Left renal pelvis (tissue), 4 donors: ENCODE data around the gene ZFPM1. TPM values are rescaled to one million over a fixed set of nuclear protein-coding genes. Genes with fewer than 3 reads are reported as not detected.

ENCODE experiments used
- DNase-seq, 4 donors: peaks; one replicate each; pipeline ENCODE4 v3.0.0-alpha.2; 2013; ENCODE audit warnings: low read depth in 4 of 4, low spot score in 3 of 4
- polyA plus RNA-seq, 4 donors: library from polyadenylated mRNA; unstranded; fragments of 120-200 nt; gene quantifications; one replicate each; pipeline ENCODE4 v1.2.1, GENCODE V29; 2013; ENCODE audit not compliant: insufficient read length in 4 of 4

The ZFPM1 gene
- polyA plus RNA-seq, 4 donors, result 2.2 to 5.3 (median 2.7) TPM

GRCh38 chr16:88554711-88555264 lies 101.7 kb downstream of the ZFPM1 start:
- no peak for DNase-seq

GRCh38 chr16:88556294-88556988 lies 103.4 kb downstream of the ZFPM1 start:
- DNase-seq, result no peak

- peak in 2 of 4 donors; percentile 57 to 66 for DNase-seq
Measured at GRCh38 chr16:88558457-88559442, 105.7 kb downstream of the ZFPM1 start.

DNA sequence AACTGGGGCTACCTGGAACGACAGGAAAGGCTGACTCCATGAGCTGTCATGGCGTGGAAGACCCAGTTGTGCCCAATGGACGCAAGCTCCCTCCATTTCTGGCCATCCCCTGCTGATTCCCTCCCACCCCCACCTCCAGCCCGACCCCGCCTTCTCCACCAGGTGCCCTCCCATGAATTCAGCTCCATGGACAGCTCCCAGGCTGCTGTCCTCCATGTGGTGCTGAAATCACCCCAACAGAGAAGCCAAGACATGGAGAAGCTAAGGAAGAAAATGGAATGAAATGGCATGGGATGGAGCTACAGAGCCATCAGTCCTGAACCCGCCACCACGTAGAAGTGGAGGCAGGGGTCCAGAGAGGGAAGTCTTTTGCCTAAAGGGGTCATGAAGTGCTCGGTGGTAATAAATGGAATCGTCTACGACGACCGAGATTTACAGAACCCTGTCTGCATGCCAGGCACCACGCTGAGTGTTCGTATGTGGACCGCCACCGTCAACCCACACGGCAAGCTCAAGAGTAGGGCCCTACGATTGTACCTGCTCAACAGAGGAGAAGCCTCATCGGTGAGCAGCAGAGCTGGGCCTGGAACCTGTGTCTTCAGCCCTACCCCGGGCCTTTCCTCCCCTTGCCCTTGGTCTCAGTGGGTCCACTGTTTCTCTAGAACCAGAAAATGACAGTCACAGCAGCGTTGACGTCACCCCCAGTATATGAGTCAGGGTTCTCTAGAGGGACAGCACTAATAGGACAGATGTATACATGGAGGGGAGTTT lies 107.8 kb downstream of the ZFPM1 start:
- DNase-seq, result peak in 1 of 4 donors; percentile 53

DNA sequence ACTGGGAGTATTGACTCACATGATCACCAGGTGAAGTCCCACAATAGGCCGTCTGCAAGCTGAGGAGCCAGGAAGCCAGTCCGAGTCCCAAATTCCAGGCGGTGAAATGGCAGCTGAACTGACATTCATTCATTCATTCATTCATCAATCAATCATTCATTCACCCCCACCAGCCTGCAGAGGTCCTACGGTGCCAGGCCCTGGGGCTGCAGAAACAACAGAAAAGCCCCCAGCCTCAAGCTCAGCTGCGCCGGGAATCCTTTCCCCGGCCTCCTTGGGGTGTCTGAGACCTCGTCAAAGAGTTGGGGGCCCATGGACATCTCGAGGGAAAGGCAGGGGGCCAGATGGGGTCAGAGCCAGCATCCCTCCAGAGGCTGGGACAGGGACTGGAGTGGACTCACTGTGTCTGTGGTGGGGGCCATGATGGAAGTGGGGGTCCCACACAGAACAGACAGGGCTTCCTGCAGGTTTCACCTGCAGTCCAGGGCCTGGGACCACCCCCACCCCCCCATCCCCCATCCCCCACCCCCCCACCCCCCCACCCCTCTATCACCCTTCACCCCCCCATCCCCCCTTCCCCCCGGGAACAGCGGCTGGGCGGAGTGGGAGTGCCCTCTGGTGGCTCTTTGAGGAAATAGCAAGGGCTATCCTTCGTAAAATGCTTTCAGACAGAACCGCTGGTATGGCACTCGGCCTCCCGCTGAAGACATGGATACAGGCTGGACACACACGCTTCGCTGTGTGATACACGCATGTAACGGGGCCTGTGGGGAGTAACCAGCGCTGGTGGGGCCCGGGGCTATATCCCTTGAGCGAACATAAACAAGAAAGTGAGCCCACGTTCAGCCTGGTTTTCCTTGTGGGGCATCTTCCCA lies 108.6 kb downstream of the ZFPM1 start:
- no peak for DNase-seq

DNA sequence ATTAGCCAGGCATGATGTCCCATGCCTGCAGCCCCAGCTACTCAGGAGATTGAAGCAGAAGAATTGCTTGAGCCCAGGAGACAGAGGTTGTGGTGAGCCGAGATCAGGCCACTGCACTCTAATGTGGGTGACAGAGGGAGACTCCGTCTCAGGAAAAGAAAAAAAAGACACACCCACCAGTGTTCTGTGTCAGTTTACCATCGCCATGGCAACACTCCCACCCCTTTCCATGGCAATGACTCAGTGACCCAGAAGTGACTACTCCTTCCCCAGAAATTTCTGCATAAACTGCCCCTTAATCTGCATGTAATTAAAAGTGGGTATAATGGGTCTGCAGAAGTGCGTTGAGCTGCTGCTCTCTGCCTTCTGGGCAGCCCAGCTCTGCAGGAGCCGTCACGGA lies 113.1 kb downstream of the ZFPM1 start:
- DNase-seq, result no peak

- no peak for DNase-seq
Measured at GRCh38 chr16:88568710-88569613, 115.9 kb downstream of the ZFPM1 start.

- no peak for DNase-seq
Measured at GRCh38 chr16:88569614-88569984, 116.5 kb downstream of the ZFPM1 start.

- peak; percentile 86 to 94 (median 92) for DNase-seq
Measured at GRCh38 chr16:88569985-88570690, 117.1 kb downstream of the ZFPM1 start, which contains the start of gene ZC3H18. ZC3H18 (plus strand) TSS chr16:88570403; CDS start chr16:88577124, 6,721 bp downstream.

GRCh38 chr16:88570691-88571092 lies 117.6 kb downstream of the ZFPM1 start:
- no peak for DNase-seq

DNA sequence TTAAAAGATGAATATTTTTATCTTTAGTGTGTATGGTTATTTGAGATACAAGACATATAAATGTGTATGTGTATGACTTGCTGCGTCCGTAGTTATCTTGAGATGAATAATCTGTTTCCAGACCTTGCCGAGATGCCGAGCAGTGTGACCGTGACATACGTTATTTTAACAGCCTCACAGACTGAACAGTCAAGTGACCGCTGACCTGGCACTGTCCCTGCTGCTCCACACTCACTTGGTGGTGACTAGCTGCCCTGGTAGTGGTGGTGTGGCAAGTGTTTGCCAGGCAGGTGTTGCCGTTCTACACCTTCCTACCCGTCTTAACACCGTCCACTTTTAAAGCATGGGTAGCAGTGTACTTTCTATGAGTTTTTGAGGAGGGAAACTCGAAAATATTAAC lies 122.2 kb downstream of the ZFPM1 start:
- DNase-seq, result no peak

DNA sequence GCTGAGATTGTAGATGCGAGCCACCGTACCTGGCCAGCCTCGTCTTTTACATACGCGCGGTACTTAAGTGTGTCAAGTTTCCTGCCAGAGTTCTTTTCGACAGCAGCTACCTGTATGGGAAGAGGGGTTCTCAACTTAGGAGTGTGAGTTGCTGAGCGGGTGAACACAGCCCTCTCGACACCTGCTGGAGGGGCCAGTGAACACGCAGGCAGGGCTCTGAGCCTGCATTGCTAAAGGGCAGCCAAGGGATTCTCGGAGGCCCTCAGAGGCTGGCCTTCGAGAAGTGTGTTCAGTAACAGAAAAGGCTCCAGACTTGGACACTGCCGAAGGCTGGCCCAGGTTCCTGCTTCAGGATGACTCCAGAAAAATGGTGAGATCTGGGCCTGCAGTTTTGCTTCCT lies 123.2 kb downstream of the ZFPM1 start:
- DNase-seq, result no peak

DNA sequence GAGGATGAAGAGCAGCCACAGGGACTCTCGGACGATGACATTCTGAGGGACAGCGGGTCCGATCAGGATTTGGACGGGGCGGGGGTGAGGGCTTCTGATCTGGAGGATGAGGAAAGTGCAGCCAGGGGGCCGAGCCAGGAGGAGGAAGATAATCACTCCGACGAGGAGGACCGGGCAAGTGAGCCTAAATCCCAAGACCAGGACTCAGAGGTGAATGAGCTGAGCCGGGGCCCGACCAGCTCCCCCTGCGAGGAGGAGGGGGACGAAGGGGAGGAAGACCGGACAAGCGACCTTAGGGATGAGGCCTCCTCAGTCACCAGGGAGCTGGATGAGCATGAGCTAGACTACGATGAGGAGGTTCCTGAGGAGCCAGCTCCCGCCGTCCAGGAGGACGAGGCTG lies 124.1 kb downstream of the ZFPM1 start:
- DNase-seq, result no peak

DNA sequence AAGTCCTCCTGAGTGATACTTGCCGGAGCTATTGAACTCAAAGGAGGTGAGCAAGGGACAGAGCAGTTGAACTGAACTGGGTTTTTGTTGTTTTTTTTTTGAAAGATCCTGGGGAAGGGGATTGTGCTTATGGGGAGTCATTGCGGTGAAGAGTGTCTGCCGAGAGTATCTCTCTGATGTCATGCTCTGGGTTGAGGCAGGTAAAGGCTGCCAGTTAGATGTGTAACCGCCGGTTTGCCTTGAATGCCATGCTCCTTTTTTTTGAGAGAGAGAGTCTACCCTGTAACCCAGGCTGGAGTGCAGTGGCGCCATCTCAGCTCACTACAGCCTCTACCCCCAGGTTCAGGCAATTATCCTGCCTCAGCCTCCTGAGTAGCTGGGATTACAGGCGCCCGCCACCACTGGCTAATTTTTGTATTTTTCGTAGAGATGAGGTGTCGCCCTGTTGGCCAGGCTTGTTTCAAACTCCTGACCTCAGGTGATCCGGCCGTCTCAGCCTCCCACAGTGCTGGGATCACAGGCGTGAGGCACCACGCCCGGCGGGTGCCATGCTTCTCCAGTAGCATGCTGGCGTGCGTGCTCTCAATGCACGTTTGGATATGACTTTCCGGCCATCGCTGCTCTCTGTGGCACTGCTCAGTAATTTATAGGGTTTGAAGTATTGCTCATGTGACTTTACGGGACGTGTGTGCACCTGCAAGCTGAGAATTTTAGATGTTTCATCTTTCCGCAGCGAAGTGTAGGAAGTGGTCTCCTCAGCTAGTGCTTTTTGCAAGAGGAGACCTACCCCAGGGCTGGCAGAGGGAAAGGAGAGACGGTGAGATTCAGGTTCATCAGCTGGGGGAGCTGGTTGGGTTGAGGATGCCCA lies 125.6 kb downstream of the ZFPM1 start:
- no peak for DNase-seq

GRCh38 chr16:88580371-88580770 lies 127.3 kb downstream of the ZFPM1 start:
- no peak for DNase-seq

- DNase-seq, result no peak
Measured at GRCh38 chr16:88581033-88581432, 128.0 kb downstream of the ZFPM1 start.
